ENCODE measurements around the gene CNPY4. TPM values are rescaled to one million over a fixed set of nuclear protein-coding genes. Genes with fewer than 3 reads are reported as not detected.

Gene CNPY4
- total RNA-seq, 1 donor from 2014 or later = 27.9 TPM

DNA sequence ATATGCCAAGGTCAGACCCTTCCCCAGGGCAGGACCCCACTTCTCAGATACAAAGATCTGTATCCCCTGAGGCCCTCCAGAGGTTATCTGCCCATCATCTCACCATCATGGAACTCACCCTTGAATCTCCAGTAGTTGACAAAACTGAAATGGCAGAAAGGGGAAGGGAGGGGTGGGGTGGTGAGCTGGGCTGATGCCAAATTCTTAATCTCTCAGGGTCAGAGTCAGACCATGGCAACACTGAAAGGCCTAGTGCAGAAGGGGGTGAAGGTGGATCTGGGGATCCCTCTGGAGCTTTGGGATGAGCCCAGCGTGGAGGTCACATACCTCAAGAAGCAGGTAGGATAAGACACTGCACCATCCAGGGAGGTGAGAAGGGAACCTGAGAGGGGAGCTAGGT, 3.1 kb downstream of the CNPY4 start:
- H3K4me1 Mint-ChIP-seq = peaks cover 29% of the 10 kb centered on the region
- no peak for DNase-seq (ENCODE audit: low spot score in 2 of 2, unreplicated experiment in 2 of 2)
- H3K36me3 Mint-ChIP-seq = peaks cover 2% of the 10 kb centered on the region
- no peak overlapping the region for H3K4me3 Mint-ChIP-seq
- H3K27ac Mint-ChIP-seq = no peak overlapping the region
- H3K9me3 Mint-ChIP-seq = no peaks in the 10 kb centered on the region
- TF ChIP-seq, protein P1, sequence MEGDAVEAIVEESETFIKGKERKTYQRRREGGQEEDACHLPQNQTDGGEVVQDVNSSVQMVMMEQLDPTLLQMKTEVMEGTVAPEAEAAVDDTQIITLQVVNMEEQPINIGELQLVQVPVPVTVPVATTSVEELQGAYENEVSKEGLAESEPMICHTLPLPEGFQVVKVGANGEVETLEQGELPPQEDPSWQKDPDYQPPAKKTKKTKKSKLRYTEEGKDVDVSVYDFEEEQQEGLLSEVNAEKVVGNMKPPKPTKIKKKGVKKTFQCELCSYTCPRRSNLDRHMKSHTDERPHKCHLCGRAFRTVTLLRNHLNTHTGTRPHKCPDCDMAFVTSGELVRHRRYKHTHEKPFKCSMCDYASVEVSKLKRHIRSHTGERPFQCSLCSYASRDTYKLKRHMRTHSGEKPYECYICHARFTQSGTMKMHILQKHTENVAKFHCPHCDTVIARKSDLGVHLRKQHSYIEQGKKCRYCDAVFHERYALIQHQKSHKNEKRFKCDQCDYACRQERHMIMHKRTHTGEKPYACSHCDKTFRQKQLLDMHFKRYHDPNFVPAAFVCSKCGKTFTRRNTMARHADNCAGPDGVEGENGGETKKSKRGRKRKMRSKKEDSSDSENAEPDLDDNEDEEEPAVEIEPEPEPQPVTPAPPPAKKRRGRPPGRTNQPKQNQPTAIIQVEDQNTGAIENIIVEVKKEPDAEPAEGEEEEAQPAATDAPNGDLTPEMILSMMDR (IDR thresholded peaks at IDR 0.05; ENCODE audit: unreplicated experiment) = no peak
- no peaks in the 10 kb centered on the region for H3K27me3 Mint-ChIP-seq (ENCODE audit: low read depth)

DNA sequence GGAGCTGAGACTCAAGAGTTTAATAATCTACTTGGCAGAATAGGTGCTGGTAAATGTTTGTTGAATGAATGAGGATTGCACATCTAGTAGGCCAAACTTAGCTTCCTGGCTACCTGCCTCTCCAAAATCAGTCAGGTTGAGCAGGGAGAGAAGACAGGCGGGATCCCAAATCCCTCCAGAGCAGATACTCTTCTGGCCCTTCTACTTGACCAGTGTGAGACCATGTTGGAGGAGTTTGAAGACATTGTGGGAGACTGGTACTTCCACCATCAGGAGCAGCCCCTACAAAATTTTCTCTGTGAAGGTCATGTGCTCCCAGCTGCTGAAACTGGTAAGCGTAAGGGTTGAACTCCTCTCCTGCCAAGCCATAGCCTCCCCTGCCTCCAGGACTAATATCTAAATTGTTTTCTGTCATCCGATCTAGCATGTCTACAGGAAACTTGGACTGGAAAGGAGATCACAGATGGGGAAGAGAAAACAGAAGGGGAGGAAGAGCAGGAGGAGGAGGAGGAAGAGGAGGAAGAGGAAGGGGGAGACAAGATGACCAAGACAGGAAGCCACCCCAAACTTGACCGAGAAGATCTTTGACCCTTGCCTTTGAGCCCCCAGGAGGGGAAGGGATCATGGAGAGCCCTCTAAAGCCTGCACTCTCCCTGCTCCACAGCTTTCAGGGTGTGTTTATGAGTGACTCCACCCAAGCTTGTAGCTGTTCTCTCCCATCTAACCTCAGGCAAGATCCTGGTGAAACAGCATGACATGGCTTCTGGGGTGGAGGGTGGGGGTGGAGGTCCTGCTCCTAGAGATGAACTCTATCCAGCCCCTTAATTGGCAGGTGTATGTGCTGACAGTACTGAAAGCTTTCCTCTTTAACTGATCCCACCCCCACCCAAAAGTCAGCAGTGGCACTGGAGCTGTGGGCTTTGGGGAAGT, 5.1 kb downstream of the CNPY4 start:
- TF ChIP-seq, protein P1 (IDR thresholded peaks at IDR 0.05; ENCODE audit: unreplicated experiment) = no peak
- peaks cover 29% of the 10 kb centered on the region for H3K4me1 Mint-ChIP-seq
- no peak for DNase-seq (ENCODE audit: low spot score in 2 of 2, unreplicated experiment in 2 of 2)
- H3K9me3 Mint-ChIP-seq = no peaks in the 10 kb centered on the region
- H3K27me3 Mint-ChIP-seq (ENCODE audit: low read depth) = no peaks in the 10 kb centered on the region
- H3K36me3 Mint-ChIP-seq = peaks cover 2% of the 10 kb centered on the region
- peak overlapping the region; percentile 13 for H3K4me3 Mint-ChIP-seq
- H3K27ac Mint-ChIP-seq = peak overlapping the region; percentile 17

GRCh38 chr7:100126239-100126930, 7.0 kb downstream of the CNPY4 start:
- Mint-ChIP-seq H3K27me3 (ENCODE audit: low read depth) (no peaks in the 10 kb centered on the region), H3K27ac (peak overlapping the region; percentile 99), H3K36me3 (peaks cover 2% of the 10 kb centered on the region), H3K9me3 (no peaks in the 10 kb centered on the region), H3K4me3 (peak overlapping the region; percentile 96), H3K4me1 (peaks cover 20% of the 10 kb centered on the region)
- DNase-seq (ENCODE audit: low spot score in 2 of 2, unreplicated experiment in 2 of 2) = no peak
- TF ChIP-seq, protein P1 (IDR thresholded peaks at IDR 0.05; ENCODE audit: unreplicated experiment) = no peak

DNA sequence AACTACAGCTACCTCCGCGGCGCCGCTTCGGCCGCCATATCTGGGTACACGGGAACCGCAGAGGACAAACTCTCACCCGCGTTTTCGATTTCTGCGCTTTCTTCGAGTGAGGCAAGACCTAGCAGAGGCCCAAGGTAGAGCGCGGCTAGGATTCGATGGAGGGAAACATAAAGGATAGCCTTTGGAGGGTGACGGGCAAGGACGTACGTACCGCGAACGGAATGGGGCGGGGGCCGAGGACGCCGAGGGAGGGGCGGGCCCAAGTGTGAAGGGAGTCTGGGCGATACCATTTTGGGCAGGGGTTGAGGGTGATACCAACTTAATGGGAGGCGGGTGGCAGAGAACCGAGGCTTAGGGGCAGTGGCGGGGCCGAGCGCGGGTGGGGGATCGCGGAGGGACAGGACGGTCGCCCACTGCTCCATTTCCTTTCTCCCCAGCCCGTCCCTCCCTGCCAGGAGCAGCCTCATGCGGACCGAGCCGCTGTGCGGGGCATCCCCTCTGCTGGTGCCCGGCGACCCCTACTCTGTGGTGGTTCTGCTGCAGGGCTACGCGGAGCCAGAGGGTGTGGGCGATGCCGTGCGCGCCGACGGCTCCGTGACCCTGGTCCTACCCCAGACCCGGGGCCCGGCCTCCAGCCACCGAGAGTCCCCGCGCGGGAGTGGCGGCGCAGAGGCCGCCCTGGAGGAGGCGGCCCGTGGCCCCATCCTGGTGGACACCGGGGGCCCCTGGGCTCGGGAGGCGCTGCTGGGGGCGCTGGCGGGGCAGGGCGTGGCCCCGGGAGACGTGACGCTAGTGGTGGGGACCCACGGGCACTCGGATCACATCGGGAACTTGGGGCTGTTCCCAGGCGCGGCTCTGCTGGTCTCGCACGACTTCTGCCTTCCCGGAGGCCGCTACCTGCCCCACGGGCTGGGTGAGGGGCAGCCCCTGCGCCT, 7.8 kb downstream of the CNPY4 start, which contains the start of gene MBLAC1:
Gene MBLAC1 (plus strand): TSS at position 37 of the 935 bp plus-strand sequence. CDS start 429 bp downstream, at position 466.
- peak; percentile 71 to 89 for DNase-seq (ENCODE audit: low spot score in 2 of 2, unreplicated experiment in 2 of 2)
- no peaks in the 10 kb centered on the region for H3K9me3 Mint-ChIP-seq

More for the DNA sequence above, 7.8 kb downstream of the CNPY4 start, which contains the start of gene MBLAC1:
- H3K27me3 Mint-ChIP-seq (ENCODE audit: low read depth) = no peaks in the 10 kb centered on the region
- TF ChIP-seq, protein P1 (IDR thresholded peaks at IDR 0.05; ENCODE audit: unreplicated experiment) = no peak
- H3K27ac Mint-ChIP-seq = peak within 1 kb of the TSS; percentile 99
- H3K4me3 Mint-ChIP-seq = peak within 1 kb of the TSS; percentile 96
- H3K4me1 Mint-ChIP-seq = peaks cover 20% of the 10 kb centered on the region
- H3K36me3 Mint-ChIP-seq = peaks cover 2% of the 10 kb centered on the region

Measured in mesothelial cell of epicardium (in vitro differentiated cells).